HUES64 (cell line): ENCODE data around the gene SLC7A14.

Experiments used
- H3K27ac ChIP-seq: 2 replicates; pipeline ENCODE4 v1.7.0; 2013; ENCODE audit warnings: low read depth, low read length, inconsistent platforms
- H3K27me3 ChIP-seq: 2 replicates; pipeline ENCODE4 v1.6.1; 2013; ENCODE audit warnings: mild to moderate bottlenecking, low read length; ENCODE audit not compliant: insufficient read depth
- H3K36me3 ChIP-seq: 2 replicates; pipeline ENCODE4 v1.6.1; 2013; ENCODE audit warnings: mild to moderate bottlenecking, low read length; ENCODE audit not compliant: insufficient read depth
- H3K4me1 ChIP-seq: 2 replicates; pipeline ENCODE4 v1.6.1; 2013; ENCODE audit warnings: mild to moderate bottlenecking, low read length, moderate library complexity; ENCODE audit not compliant: insufficient read depth
- H3K4me3 ChIP-seq: 2 replicates; pipeline ENCODE4 v1.5.1; 2013; ENCODE audit warnings: mild to moderate bottlenecking, low read length, moderate library complexity
- H3K9ac ChIP-seq: 2 replicates; pipeline ENCODE4 v1.6.1; 2013; ENCODE audit warnings: mild to moderate bottlenecking, low read depth, low read length
- H3K9me3 ChIP-seq: 2 replicates; pipeline ENCODE4 v1.6.1; 2013; ENCODE audit warnings: low read depth, low read length; ENCODE audit not compliant: insufficient read depth
- WGBS: fragments of 150-250, 120-280 bp; methylation state at CpG from one replicate; pipeline ENCODE4 v1.1.7; 2013; ENCODE audit warnings: missing lambda C conversion rate; 5-methylcytosine and 5-hydroxymethylcytosine counted together

Gene SLC7A14

GRCh38 chr3:170513642-170514041 lies 72.2 kb downstream of the SLC7A14 start:
- H3K9ac ChIP-seq, result no peak overlapping the region
- no peaks in the 10 kb centered on the region for H3K4me1 ChIP-seq
- H3K36me3 ChIP-seq, result no peaks in the 10 kb centered on the region
- no peak overlapping the region for H3K27ac ChIP-seq
- 95% methylated on average over 2 of the region's 2 CpGs for WGBS
- no peak overlapping the region for H3K4me3 ChIP-seq
- no peaks in the 10 kb centered on the region for H3K27me3 ChIP-seq
- no peaks in the 10 kb centered on the region for H3K9me3 ChIP-seq

DNA sequence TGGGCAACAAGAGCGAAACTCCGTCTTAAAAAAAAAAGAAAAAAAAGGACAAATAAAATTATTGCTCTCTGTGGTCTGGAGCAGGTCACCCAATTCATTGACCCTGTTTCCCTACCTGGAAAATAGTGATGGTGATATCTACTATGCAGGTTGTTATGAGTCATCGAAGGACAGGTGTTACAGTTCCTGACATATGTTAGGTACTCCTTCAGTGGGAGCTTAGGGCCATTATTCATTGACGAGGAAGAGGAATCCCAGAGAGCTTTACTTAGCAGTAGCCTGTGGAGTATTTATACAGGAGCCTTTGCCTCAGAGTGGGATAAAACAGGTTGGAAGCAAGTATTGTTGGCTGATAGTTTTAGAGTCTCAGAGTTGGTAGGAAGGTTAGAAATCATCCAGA lies 74.5 kb downstream of the SLC7A14 start:
- Histone ChIP-seq H3K27me3 (no peaks in the 10 kb centered on the region), H3K4me1 (peaks cover 10% of the 10 kb centered on the region; the same call in 1 of the 2 replicates), H3K9me3 (no peaks in the 10 kb centered on the region), H3K27ac (no peak overlapping the region), H3K4me3 (no peak overlapping the region), H3K9ac (no peak overlapping the region), H3K36me3 (no peaks in the 10 kb centered on the region)
- 93% methylated on average over 4 of the region's 4 CpGs for WGBS

GRCh38 chr3:170508839-170509238 lies 77.0 kb downstream of the SLC7A14 start:
- H3K9me3 ChIP-seq, result no peaks in the 10 kb centered on the region
- H3K4me3 ChIP-seq, result no peak overlapping the region
- no peak overlapping the region for H3K27ac ChIP-seq
- H3K4me1 ChIP-seq, result peaks cover 13% of the 10 kb centered on the region; the same call in 1 of the 2 replicates
- no peaks in the 10 kb centered on the region for H3K36me3 ChIP-seq
- H3K9ac ChIP-seq, result no peak overlapping the region
- 84% methylated on average over 4 of the region's 4 CpGs for WGBS
- no peaks in the 10 kb centered on the region for H3K27me3 ChIP-seq

GRCh38 chr3:170508291-170508690 lies 77.6 kb downstream of the SLC7A14 start:
- 97% methylated on average over 5 of the region's 5 CpGs for WGBS
- Histone ChIP-seq H3K36me3 (no peaks in the 10 kb centered on the region), H3K9me3 (no peaks in the 10 kb centered on the region), H3K27me3 (no peaks in the 10 kb centered on the region), H3K9ac (no peak overlapping the region), H3K4me1 (peaks cover 13% of the 10 kb centered on the region; the same call in 1 of the 2 replicates), H3K27ac (no peak overlapping the region), H3K4me3 (no peak overlapping the region)

- peaks cover 13% of the 10 kb centered on the region; the same call in 1 of the 2 replicates for H3K4me1 ChIP-seq
- WGBS, result 94% methylated on average over 3 of the region's 3 CpGs
- peak overlapping the region; percentile 3; the same call in 1 of the 2 replicates for H3K27ac ChIP-seq
- no peak overlapping the region for H3K9ac ChIP-seq
- H3K27me3 ChIP-seq, result no peaks in the 10 kb centered on the region
- no peaks in the 10 kb centered on the region for H3K9me3 ChIP-seq
- no peak overlapping the region for H3K4me3 ChIP-seq
- H3K36me3 ChIP-seq, result no peaks in the 10 kb centered on the region
Observed at GRCh38 chr3:170507063-170507462, 78.8 kb downstream of the SLC7A14 start.

GRCh38 chr3:170506556-170506955 lies 79.3 kb downstream of the SLC7A14 start:
- Histone ChIP-seq H3K27me3 (no peaks in the 10 kb centered on the region), H3K4me1 (peaks cover 13% of the 10 kb centered on the region; the same call in 1 of the 2 replicates), H3K27ac (peak overlapping the region; percentile 3; the same call in 1 of the 2 replicates), H3K36me3 (no peaks in the 10 kb centered on the region), H3K4me3 (no peak overlapping the region), H3K9me3 (no peaks in the 10 kb centered on the region), H3K9ac (no peak overlapping the region)
- 52% methylated on average over 2 of the region's 2 CpGs for WGBS

DNA sequence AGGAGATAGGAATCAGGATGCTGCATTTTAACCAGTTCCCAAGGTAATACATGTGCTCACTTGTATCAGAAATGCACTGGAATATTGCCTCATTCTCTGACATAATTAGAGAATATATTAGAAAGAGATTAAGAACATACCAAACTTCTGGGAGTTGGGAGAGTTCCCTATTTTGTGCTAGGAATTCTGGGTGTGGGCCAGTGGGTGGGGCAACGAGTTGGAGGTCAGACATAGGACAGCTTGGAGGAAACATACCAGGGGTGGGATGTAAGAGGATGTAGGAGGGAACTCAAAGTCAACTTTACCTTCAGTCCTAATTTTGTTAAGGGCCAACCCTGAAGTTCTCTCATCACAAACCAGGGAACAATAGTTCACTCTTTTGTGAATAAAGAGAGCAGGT lies 83.6 kb downstream of the SLC7A14 start:
- Histone ChIP-seq H3K4me3 (no peak overlapping the region), H3K9me3 (no peaks in the 10 kb centered on the region), H3K4me1 (peaks cover 12% of the 10 kb centered on the region; the same call in 1 of the 2 replicates), H3K36me3 (no peaks in the 10 kb centered on the region), H3K27ac (no peak overlapping the region), H3K27me3 (no peaks in the 10 kb centered on the region), H3K9ac (no peak overlapping the region)
- 94% methylated on average over 1 of the region's 1 CpG for WGBS

DNA sequence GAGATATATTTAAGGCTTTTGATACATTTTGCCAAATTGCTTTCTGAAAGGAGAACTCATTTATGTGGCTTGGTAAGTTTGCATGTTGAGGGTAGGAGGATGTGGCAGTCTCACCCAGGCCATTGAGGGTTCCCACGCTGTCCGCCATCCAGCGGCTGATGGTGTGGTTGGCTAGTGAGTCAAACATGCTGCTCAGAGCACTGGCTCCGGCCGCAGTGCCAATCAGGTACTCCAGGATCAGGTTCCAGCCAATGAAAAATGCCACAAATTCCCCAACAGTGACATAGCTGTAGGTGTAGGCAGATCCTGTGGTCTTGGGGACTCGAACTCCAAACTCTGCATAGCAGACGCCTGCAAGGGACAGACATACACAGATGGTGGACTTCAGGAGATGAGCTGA lies 84.9 kb downstream of the SLC7A14 start:
- Histone ChIP-seq H3K4me1 (no peaks in the 10 kb centered on the region), H3K4me3 (no peak overlapping the region), H3K9ac (no peak overlapping the region), H3K9me3 (no peaks in the 10 kb centered on the region), H3K27ac (no peak overlapping the region), H3K27me3 (no peaks in the 10 kb centered on the region), H3K36me3 (no peaks in the 10 kb centered on the region)
- WGBS, result 91% methylated on average over 7 of the region's 7 CpGs

- Histone ChIP-seq H3K4me1 (no peaks in the 10 kb centered on the region), H3K9ac (no peak overlapping the region), H3K9me3 (no peaks in the 10 kb centered on the region), H3K4me3 (no peak overlapping the region), H3K36me3 (no peaks in the 10 kb centered on the region), H3K27ac (no peak overlapping the region), H3K27me3 (no peaks in the 10 kb centered on the region)
- WGBS, result no CpG with 5 or more reads among the region's 2 CpGs
Observed at GRCh38 chr3:170500462-170500861, 85.4 kb downstream of the SLC7A14 start.

- Histone ChIP-seq H3K4me3 (no peak overlapping the region), H3K9me3 (no peaks in the 10 kb centered on the region), H3K27ac (no peak overlapping the region), H3K4me1 (no peaks in the 10 kb centered on the region), H3K27me3 (no peaks in the 10 kb centered on the region), H3K9ac (no peak overlapping the region), H3K36me3 (no peaks in the 10 kb centered on the region)
- 70% methylated on average over 3 of the region's 3 CpGs for WGBS
Observed at GRCh38 chr3:170499562-170500156, 86.2 kb downstream of the SLC7A14 start.

DNA sequence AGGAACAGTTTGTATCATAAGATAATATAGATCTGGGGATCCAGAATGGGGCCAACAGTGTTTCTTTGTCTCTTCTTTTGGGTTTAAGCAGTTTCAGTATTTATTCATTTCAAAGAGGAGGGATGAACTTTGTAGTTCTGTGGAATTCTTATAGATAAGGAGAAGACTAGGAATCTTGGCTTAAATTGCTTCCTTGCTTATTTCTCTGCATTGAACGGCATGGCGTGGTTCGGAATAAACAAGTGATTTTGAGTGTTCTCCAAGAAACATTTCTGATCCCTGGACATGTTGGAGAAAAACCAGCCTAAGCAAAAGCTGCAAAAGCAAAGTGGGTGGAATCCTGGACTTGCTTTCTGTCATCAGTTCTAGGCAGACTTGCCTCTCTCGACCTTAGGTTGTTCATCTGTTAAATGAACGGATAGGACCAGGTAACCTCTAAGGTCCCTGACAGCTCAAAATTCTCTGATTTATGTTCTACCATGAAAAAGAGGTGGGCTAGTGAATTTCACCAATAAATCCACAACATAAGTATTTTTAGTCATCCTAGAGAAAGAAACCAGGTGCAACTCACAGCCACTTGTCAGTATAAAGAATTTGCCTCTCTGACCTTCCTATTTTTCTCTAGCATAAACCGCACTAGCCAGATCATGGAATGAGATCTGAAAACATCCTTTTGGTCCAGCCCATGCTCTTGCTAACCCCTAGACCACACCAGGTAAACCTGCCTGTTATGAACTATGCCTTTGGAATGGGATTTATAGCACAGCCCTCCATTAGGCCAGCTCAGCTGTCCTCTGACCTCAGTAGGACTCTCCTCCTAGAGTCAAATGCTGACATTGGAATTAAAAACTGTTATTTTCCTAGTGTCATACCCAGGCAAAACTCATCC lies 88.4 kb downstream of the SLC7A14 start:
- Histone ChIP-seq H3K4me1 (peaks cover 9% of the 10 kb centered on the region; the same call in 1 of the 2 replicates), H3K9me3 (no peaks in the 10 kb centered on the region), H3K27me3 (no peaks in the 10 kb centered on the region), H3K36me3 (no peaks in the 10 kb centered on the region), H3K9ac (no peak overlapping the region), H3K27ac (no peak overlapping the region), H3K4me3 (no peak overlapping the region)
- WGBS, result 92% methylated on average over 6 of the region's 6 CpGs
